Panc1 (cell line): ENCODE results near the gene ZFAND3. TPM values are rescaled to one million over a fixed set of nuclear protein-coding genes. Genes with fewer than 3 reads are reported as not detected.

Experiments used
- ATAC-seq: fragments of 200-7000 bp; cut with Tn5 transposase; 2 replicates; pipeline ENCODE4 v1.9.1; 2020; ENCODE audit warnings: mild to moderate bottlenecking, moderate library complexity
- BruUV-seq: library from RNA; stranded (reverse); fragments of 400-500 nt; replicated peaks from 2 replicates; lab custom pipeline; 2021; lab: Mats Ljungman, UMichigan
- CTCF ChIA-PET: fragments of 300-600 bp; sonication (Branson Sonifier 250); formaldehyde crosslinking; loops from one replicate; lab custom pipeline; 2022; ENCODE audit warnings: antibody characterized with exemption; lab: Charles Lee
- POLR2A ChIA-PET: fragments of 300-600 bp; sonication (Branson Sonifier 250); formaldehyde crosslinking; loops from one replicate; lab custom pipeline; 2022; ENCODE audit warnings: antibody characterized with exemption; lab: Charles Lee
- DNase-seq: peaks from one replicate; pipeline ENCODE4 v3.0.0-alpha.2; 2010; ENCODE audit warnings: low read depth, low spot score
- H3K27ac ChIP-seq: 2 replicates; pipeline ENCODE4 v1.5.1; 2011; ENCODE audit warnings: mild to moderate bottlenecking, low read length, inconsistent platforms
- H3K27me3 ChIP-seq: fragments of 200-500 bp; sonication (Bioruptor generic); 2 replicates; pipeline ENCODE4 v1.6.0; 2014; ENCODE audit warnings: low read length, inconsistent platforms; ENCODE audit not compliant: control insufficient read depth, insufficient read depth
- H3K36me3 ChIP-seq: fragments of 200-500 bp; sonication (Bioruptor generic); 2 replicates; pipeline ENCODE4 v1.5.1; 2014; ENCODE audit warnings: inconsistent platforms, mild to moderate bottlenecking, low read length, moderate library complexity; ENCODE audit not compliant: control insufficient read depth, insufficient read depth
- H3K4me1 ChIP-seq: 2 replicates; pipeline ENCODE4 v1.5.1; 2011; ENCODE audit warnings: inconsistent platforms, mild to moderate bottlenecking, low read length, moderate library complexity; ENCODE audit not compliant: control insufficient read depth, insufficient read depth
- H3K4me3 ChIP-seq, 2 experiments: 2 replicates each; pipeline ENCODE4 v1.5.1; 2011 to 2012; ENCODE audit warnings: low read depth in 2 of 2, low read length in 2 of 2, mild to moderate bottlenecking in 2 of 2, inconsistent platforms in 1 of 2, moderate library complexity in 1 of 2
- H3K9me3 ChIP-seq: fragments of 200-500 bp; sonication (Bioruptor generic); 2 replicates; pipeline ENCODE4 v1.5.1; 2014; ENCODE audit warnings: low read depth, mild to moderate bottlenecking, inconsistent platforms, low read length, moderate library complexity; ENCODE audit not compliant: control insufficient read depth, insufficient read depth
- POLR2AphosphoS5 ChIP-seq: IDR thresholded peaks from 2 replicates; pipeline ENCODE4 v1.6.1; 2012; ENCODE audit warnings: mild to moderate bottlenecking, low read depth, low read length, moderate library complexity
- SIN3A ChIP-seq: IDR thresholded peaks from 2 replicates; pipeline ENCODE4 v1.6.1; 2012; ENCODE audit warnings: low read depth, mild to moderate bottlenecking, low read length, moderate library complexity, borderline replicate concordance; ENCODE audit not compliant: insufficient read depth
- TCF7L2 ChIP-seq: IDR thresholded peaks from 2 replicates; pipeline ENCODE4 v1.6.1; 2011; ENCODE audit warnings: mild to moderate bottlenecking, low read depth, low read length, inconsistent platforms
- in situ Hi-C: cut with HindIII; loops from 2 replicates; pipeline ENCODE4 v1.10.0; 2016; ENCODE audit warnings: low sequenced_read_pairs, low pct_unique_long_range_greater_than_20kb
- intact Hi-C: fragments of 100-400 bp; cut with micrococcal nuclease; formaldehyde crosslinking; loops from one replicate; pipeline ENCODE4 v1.10.0; 2022; ENCODE audit not compliant: unreplicated experiment
- total RNA-seq: library from RNA; stranded (reverse); gene quantifications from one replicate; pipeline ENCODE4 v1.2.1, GENCODE V29; 2021; ENCODE audit not compliant: unreplicated experiment
- TF ChIP-seq, protein P1 (sequence below), 2 experiments: IDR thresholded peaks; 2 replicates each; pipeline ENCODE4 v1.6.1; 2011 to 2012; ENCODE audit warnings: low read depth in 2 of 2, control low read depth in 1 of 2, low read length in 1 of 2, mild to moderate bottlenecking in 1 of 2, moderate library complexity in 1 of 2; ENCODE audit not compliant: insufficient read depth in 1 of 2
- TF ChIP-seq, protein P2 (sequence below): fragments of 450-650 bp; IDR thresholded peaks from 2 replicates; pipeline ENCODE4 v1.5.1; 2017; ENCODE audit warnings: mild to moderate bottlenecking

ZFAND3 gene
- total RNA-seq, 1 experiment from 2014 or later: 95.9 TPM

DNA sequence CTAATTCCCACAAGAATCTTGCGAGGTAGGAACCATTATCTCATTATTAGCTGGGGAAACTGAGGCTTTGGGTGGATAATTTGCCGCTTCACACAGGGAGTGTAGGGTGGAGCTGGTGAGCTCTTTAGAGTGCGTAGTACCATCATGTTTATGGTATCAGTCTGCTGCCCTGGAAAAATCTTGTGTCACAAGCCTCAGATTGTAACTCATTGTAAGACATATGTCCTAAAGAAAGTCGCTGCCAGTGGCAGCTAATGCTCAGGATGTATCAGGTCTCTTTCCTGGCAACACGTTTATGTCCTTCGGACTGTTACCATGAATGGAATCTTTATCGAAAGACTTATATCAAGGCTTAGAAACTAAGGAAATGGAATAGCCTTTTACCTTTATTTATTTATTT, 1.9 kb downstream of the ZFAND3 start:
- in situ Hi-C loops: no loop called here
- CTCF ChIA-PET: no interaction called here
- no TSS peak for BruUV-seq
- intact Hi-C loops: no loop called here
- DNase-seq: no peak
- Histone ChIP-seq H3K36me3 (peaks cover 5% of the 10 kb centered on the region; the same call in 1 of the 2 replicates), H3K4me3 (peak overlapping the region; percentile 76 to 84), H3K27me3 (no peaks in the 10 kb centered on the region), H3K4me1 (peaks cover 29% of the 10 kb centered on the region), H3K9me3 (no peaks in the 10 kb centered on the region), H3K27ac (peak overlapping the region; percentile 99)
- TF ChIP-seq SIN3A (no peak), POLR2AphosphoS5 (no peak), TCF7L2 (no peak)
- TF ChIP-seq, protein P1, sequence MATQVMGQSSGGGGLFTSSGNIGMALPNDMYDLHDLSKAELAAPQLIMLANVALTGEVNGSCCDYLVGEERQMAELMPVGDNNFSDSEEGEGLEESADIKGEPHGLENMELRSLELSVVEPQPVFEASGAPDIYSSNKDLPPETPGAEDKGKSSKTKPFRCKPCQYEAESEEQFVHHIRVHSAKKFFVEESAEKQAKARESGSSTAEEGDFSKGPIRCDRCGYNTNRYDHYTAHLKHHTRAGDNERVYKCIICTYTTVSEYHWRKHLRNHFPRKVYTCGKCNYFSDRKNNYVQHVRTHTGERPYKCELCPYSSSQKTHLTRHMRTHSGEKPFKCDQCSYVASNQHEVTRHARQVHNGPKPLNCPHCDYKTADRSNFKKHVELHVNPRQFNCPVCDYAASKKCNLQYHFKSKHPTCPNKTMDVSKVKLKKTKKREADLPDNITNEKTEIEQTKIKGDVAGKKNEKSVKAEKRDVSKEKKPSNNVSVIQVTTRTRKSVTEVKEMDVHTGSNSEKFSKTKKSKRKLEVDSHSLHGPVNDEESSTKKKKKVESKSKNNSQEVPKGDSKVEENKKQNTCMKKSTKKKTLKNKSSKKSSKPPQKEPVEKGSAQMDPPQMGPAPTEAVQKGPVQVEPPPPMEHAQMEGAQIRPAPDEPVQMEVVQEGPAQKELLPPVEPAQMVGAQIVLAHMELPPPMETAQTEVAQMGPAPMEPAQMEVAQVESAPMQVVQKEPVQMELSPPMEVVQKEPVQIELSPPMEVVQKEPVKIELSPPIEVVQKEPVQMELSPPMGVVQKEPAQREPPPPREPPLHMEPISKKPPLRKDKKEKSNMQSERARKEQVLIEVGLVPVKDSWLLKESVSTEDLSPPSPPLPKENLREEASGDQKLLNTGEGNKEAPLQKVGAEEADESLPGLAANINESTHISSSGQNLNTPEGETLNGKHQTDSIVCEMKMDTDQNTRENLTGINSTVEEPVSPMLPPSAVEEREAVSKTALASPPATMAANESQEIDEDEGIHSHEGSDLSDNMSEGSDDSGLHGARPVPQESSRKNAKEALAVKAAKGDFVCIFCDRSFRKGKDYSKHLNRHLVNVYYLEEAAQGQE (IDR thresholded peaks at IDR 0.05; ENCODE audit: insufficient read depth in 1 of 2, low read depth in 2 of 2, low read length in 1 of 2): no peak
- TF ChIP-seq, protein P2, sequence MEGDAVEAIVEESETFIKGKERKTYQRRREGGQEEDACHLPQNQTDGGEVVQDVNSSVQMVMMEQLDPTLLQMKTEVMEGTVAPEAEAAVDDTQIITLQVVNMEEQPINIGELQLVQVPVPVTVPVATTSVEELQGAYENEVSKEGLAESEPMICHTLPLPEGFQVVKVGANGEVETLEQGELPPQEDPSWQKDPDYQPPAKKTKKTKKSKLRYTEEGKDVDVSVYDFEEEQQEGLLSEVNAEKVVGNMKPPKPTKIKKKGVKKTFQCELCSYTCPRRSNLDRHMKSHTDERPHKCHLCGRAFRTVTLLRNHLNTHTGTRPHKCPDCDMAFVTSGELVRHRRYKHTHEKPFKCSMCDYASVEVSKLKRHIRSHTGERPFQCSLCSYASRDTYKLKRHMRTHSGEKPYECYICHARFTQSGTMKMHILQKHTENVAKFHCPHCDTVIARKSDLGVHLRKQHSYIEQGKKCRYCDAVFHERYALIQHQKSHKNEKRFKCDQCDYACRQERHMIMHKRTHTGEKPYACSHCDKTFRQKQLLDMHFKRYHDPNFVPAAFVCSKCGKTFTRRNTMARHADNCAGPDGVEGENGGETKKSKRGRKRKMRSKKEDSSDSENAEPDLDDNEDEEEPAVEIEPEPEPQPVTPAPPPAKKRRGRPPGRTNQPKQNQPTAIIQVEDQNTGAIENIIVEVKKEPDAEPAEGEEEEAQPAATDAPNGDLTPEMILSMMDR: no peak
- POLR2A ChIA-PET: interaction anchor here (0.6 kb wide), 1 partner anchor 10 kb away, joined by 6 read pairs; no protein-coding TSS in a partner anchor
- no peak for ATAC-seq

DNA sequence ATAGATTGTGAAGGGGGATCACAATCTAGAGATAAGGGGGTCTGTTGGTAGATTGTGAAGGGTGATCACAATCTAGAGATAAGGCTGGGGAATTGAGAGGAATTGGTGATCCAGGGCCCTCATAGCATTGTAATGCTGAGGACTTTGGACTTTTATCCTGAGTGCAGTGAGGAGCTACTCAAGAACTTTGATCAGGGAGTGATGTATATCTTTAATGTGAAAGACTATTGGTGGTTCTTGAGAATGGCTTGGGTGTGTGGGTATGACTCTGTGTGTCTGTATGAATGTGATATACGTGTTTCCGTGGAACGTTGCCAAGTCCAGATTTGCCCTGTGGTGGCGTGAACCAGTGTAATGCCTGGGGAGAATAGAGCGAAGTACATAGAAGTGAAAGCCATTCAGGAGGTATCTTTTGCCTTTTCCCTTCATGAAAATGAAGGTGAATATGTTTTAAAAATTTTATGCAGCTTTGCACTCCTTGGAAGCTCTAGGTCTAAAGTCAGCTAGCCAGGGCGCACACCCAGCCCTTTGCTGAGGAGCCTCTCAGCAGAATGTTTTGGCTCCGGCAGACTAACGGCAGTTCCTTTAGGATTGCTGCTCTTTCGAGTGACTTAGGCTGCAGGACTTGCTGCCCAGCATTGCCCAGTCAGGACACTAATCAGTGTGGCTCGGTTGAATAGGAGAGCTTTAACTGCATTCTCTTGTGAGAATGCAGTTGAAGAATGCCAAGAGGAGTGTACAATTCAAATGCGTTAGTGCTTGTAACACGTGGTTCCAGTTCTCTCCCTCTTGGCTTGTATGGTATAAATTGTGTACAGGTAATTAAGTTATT, 3.5 kb downstream of the ZFAND3 start:
- H3K36me3 ChIP-seq: peaks cover 5% of the 10 kb centered on the region; the same call in 1 of the 2 replicates
- BruUV-seq: no TSS peak
- peak overlapping the region; percentile 76 to 84 for H3K4me3 ChIP-seq
- POLR2A ChIA-PET: interaction anchor here (0.7 kb wide), 1 partner anchor 880 kb away, joined by 4 read pairs; no protein-coding TSS in a partner anchor
- TF ChIP-seq, protein P2: no peak
- TF ChIP-seq POLR2AphosphoS5 (no peak), TCF7L2 (no peak), SIN3A (0 out of 2 replicates have a peak, but pooled peaks have one; percentile 33)
- TF ChIP-seq, protein P1 (IDR thresholded peaks at IDR 0.05; ENCODE audit: insufficient read depth in 1 of 2, low read depth in 2 of 2, low read length in 1 of 2): no peak
- no peak for DNase-seq
- H3K27me3 ChIP-seq: no peaks in the 10 kb centered on the region
- peak overlapping the region; percentile 68 for H3K27ac ChIP-seq
- ATAC-seq: no peak
- peaks cover 34% of the 10 kb centered on the region for H3K4me1 ChIP-seq
- H3K9me3 ChIP-seq: no peaks in the 10 kb centered on the region
- intact Hi-C loops (no loop called here), in situ Hi-C loops (no loop called here)
- CTCF ChIA-PET: interaction anchor here (0.5 kb wide), 1 partner anchor 118 kb away, joined by 8 read pairs; no protein-coding TSS in a partner anchor
